Measurements from ENCODE around the gene NHSL1.

Gene NHSL1

DNA sequence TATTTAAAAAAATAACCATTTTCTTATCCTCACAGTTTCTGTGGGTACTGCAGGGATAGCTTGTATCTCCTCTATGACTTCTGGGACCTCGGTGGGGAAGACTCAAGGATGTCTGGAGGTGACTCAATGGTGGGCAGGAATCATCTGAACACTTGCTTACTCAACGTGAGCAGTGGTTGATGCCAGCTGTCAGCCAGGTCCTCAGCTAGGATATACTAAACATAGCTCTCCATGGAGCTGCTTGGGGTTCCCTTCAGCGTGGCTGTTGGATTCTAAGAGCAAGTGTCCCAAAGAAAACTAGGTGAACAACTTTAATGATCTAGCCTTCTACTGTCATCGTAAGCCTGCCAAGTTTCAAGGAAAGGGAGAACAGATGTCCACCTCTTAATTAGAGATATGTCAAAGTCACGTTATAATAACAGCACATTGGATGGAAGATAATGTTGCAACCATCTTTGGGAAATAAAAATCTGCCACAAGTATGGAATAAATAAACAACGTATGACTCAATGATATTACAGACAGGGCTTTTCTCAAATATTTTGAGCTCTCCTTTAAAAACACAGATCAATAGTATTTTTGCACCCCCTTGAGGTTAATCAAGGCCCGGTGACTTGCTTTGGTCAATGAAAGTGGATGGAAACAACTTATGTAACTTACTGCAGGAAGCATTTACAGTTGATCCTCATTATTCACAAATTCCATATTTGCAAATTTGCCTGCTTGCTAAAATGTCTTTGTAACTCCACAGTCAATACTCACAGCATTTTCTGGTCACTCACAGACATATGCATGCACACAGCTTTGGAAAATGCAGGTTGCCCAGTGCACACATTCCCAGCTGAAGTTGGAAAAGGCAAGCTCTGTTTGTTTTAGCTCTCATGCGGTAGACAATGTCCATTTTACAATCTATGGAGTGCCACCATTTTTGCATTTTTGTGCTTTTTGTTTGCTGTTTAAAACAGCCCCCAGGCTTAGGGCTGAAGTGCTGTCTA is 101.9 kb downstream of the NHSL1 start:
- no peak for DNase-seq

DNA sequence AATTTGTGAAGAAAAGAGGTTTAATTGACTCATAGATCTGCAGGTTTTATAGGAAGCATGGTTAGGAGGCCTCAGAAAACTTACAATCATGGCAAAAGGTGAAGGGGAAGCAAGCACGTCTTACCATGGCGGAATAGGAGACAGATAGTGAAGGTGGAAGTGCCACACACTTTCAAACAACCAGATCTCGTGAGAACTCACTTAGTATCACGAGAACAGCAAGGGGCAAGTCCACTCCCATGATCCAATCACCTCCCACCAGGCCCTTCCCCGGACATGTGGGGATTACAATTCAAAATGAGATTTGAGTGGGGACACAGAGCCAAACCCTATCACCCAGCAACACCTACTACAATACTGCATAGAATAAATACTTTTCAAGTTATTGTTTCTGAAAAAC is 102.6 kb downstream of the NHSL1 start:
- no peak for DNase-seq

DNA sequence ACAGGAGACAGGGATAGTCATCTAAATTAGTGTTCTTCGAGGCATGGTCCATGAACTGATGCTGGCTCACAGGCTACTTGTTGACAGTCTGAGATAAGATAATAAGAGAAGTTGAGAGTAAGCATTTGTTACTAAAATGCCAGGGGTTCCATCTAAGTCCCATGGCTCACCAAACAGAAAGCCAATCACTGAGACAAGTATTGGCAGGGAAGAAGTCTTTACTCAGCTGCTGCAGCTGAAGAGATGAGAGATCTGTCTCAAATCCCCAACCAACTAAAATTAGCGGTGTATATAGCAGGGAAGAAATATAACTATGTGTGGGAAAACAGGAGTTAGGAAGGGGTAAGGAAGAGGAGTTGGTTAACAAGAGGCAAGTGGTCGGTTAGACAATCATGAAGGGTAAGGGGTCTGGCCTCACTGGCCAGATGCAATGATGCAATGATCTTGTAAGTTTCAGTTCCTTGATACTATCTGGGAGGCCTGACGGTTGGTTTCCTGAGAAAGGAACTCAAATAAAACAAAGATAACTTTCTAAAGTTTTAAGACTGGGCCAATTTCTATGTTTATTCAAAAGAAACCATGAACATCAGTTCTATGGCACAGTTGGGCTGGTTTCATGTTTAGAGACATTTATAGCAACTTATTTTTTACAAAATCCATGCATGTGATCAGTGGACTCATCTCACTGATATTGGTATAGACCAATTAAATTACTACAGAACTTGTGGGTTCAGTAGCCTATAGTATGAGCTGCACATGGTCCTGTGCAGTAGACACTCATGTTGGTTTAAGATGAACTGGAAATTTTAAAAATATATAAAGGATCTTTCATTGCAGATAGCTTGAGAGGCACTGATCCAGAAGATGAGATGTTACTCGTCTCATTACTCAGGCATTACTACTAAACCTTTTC is 105.2 kb downstream of the NHSL1 start:
- no peak for DNase-seq

DNA sequence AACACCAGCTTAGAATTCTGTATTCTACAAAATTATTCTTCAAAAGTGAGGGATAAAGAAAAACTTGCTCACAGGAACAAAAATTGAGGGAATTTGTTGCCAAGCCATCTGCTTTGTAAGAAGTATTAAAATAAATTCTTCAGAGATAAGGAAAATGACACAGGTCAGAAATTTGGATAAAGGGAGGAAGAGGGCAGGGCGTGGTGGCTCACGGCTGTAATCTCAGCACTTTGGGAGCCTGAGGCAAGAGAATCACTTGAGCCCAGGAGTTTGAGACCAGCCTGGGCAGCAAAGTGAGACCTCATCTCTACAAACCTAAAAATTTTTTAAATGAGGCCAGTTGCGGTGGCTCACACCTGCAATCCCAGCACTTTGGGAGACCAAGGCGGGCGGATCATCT is 109.7 kb downstream of the NHSL1 start:
- no peak for DNase-seq

DNA sequence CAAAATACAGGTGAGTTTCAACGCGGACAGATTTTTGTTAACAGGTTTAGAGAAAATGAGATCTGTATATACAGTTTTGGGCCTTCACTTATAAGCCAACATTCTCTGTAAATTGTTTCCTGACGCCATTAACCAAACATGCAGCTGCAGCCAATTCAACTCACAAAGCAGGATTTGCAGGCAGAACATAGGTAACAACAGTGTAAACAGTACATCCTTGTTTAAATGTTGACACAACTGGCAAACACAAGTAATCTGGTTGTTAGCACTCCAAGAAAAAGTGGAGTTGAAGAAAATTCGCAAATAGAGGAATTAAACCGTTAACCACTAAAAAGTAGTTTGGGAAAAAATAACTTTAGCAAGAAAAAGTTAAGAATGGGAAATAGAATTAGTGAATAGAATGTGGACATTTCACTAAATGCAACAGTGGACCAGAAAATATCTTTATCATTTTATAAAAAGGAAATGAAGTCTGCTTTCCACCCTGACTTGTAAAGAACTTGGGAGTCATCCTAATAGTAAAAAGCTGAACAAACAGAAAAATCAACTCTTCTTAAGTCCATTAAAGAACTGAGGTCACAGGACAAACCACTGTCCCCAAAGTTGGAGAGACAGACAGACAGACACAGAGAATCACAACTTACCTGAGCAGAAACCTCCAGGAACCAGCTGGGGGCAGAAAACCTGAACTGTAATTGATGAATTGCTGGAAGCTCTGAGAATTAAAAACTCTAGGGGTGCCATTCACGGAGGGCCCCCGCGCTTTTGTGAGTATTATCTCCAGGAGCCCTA is 111.5 kb downstream of the NHSL1 start:
- no peak for DNase-seq

DNA sequence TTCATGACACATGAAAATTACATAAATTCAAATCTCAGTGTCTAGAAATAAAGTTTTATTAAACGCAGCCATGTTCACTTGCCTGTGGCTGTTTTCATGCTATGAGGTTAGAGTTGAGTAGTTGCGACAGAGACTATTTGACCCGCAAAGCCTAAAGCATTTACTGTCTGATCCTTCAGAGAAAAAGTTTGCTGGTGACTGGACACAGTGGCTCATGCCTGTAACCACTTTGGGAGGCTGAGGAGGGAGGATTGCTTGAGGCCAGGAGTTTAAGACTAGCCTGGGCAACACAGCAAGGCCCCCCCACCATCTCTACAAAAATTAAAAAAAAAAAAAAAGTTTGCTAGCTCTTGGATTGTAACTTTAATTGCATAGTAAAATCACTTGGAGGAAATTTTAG is 112.4 kb downstream of the NHSL1 start:
- DNase-seq, result no peak

DNA sequence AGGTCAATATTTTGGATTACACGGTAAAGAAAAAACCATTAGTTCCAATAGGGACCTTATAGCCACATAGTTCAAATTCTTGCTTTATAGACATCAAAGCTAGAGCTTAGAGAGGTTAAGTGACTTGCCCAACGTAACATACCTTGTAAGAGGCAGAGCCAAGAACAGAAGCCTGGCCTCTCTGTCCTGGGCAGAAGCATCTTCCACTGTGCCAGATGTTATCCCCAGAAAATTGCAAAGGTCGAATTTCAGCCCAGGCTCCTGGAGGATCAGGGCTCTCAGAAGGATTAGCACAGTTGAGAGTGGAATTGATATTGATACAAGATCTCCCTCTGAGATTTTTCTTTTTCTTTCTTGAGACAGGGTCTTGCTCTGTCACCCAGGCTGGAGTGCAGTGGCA is 115.5 kb downstream of the NHSL1 start:
- DNase-seq, result no peak

DNA sequence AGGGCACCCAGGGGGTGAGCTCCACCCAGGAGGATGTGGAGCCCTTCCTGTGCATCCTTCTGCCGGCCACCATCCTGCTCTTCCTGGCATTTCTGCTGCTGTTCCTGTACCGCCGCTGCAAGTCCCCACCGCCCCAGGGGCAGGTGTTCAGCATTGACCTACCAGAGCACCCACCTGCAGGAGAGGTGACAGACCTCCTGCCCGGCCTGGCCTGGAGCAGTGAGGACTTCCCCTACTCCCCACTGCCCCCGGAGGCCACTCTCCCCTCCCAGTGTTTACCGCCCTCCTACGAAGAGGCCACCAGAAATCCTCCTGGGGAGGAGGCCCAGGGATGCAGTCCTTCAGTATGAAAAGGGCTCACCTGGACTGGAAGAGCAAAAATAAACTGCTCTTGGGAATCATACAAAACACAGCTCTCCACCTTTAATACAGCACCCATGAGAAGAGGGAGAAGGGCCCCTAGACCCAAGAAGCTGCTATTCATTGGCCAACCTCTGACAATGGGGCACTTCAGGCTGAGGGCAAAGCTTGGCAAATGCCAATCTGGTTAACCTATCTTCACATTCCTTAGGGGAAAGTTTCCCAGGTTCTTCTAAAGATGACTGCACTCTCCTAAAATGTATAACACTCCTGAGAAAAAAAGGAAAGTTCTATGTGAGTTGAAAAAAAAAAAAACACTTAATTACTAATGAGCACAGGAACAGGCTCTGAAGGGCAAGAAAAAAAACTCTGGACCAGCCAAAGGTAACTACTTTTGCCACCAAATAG is 116.6 kb downstream of the NHSL1 start:
- DNase-seq, result no peak

DNA sequence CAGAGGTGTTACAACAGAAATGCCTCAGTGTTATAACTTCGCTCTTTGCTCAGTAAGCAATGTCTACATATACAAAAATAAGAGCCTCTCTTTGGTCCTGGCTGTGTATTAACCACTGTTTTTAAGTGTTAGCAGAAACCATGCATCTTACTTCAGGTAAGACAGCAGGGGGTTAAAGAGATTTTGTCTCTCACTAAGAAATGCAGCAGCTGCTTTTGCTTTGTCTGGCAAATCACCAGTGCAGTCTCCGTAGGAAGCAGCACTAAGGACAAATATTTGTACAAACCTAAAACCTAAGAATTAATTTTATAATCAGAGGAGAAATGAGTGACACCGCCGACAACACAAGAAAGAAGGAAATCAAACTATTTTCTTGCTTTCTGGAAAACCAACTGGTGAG is 120.8 kb downstream of the NHSL1 start:
- no peak for DNase-seq

DNA sequence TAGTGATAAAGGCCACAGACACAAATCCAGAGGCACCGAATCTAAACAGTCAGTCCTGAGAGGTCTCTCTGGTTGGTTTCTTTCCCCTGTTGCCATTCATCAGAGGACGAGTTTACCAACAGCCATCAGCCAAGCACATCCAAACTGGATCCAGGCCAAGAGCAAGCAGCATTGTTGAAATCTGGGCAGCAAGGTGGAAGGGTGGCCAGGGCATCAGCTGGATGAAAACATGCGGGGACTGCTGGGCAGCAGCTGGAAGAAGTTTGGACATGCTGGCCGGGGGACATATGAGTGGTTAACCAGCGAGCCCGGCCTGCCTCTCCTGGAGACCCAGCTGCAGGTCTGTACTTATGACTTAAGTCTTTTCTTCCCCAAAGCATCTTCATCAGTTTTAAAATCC is 121.5 kb downstream of the NHSL1 start, which contains the start of gene SMIM28:
SMIM28 (plus strand) TSS at position 62 of the 400 bp plus-strand sequence; CDS start at position 230, 168 bp downstream.
- DNase-seq, result no peak

DNA sequence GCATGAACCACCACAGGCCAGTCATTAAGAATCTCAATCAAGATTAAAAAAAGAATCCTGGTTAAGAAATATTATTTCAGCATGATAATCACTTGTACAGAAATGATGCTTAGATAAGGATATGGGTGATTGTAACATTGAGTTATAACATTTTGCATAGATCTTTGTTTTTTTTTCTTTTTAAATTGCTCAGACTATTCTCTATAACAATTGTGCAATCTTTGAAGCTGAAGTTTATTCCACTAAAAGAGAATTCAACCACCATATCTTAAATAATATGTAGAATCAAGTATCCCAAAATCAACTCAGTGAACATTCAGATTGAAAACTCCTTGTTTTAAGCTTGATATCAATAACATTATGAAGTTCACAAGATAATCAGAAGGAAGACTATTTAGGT is 122.3 kb downstream of the NHSL1 start:
- no peak for DNase-seq

DNA sequence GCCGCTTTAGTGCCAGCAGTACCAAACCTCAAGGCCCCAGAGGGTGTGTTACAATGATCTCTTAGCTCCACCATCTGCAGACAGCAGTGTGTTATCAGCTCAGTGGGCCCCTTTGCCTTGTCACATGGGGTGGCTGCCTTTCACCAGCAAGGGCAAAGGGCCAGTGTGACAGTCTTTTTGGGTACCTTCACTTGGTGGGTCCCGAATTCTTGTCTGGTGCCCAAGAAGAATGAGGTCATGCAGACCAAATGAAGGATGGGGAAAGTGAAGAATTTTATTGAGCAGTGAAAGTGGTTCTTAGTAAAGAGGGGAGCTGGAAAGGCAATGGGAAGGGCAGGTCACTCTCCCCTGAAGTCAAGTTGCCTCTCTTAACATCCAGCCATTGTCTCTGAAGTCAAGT is 124.5 kb downstream of the NHSL1 start:
- no peak for DNase-seq

DNA sequence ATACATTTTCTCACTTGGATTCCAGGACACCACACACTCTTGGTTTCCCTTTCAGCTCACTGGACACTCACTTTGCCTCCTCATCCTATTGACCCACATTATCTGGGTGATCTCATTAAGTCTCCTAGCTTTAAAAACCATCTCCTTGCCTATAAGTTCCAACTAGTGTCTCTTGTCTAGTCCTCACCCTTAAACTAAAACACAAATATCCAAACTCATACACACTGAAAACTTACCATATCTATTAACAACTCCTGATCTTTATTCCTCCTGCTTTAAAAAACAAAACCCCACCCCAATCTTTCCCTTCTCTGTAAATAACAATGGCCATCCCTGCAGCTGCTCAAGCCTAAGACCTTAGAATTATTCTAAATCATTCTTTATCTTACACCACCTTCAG is 125.1 kb downstream of the NHSL1 start:
- DNase-seq, result no peak

DNA sequence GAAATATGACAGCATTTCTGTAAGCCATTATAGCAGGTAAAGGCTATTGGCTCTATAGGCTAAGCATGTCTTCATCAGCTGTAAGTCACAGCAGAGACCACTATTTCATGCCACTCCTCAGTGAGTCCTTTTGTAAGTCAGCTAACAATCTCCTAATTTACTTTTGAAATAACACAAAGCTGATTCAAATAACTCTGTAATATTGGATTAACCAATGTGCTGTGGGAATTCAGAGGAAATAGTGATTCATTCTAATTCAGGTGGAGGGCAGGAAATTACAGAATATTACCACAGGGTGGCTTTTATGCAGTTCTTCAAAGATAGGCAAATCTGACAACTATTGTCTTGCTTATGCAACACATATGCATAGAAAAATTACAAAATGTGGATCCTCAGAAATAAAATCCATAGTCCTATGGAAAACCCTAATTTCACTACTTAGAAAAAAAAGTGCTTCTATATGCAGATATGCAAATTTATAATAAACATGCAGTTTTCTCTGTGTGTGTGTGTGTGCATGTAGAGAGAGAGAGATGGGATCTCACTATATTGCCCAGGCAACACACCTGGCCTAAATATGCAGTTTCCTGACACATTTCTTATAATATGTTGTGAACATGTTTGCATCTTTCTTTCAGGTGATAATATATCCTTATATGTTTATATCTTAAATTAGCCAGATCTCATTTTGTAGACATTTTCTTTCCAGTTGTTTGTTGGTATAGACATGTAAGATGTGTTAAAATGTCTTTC is 126.4 kb downstream of the NHSL1 start:
- DNase-seq, result no peak
